ENCODE data around the gene TMEM44.

Gene TMEM44

DNA sequence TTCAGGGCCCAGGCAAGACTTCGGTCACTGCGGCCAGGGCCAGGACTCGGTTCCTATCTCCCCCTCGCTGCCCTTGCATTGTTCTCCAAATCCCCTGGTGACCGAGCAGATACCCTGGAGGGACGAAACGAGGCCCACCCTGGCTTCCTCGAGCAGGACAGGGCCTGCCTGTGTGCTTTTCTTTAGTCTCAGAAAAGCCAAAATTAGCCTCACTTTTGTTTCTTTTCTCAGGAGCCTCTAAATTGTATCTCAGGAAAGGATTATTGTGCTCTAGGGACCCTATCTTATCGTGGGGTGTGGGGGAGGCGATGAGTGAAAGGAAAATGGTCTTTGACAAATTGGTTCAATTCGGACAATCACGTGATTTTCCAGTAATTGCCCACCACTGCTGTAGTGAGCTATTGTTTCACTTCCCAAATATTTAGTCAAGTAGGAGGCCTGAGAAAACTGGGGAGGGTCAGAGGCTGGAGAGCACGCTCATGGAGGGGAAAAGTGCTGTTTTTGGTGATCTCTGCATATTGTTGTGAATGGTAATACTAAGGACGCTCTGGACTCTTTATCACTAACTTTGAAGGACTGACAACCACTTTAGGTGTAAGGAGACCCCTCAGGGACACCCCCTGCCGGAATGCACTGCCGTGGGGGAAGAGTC, 61.6 kb downstream of the TMEM44 start:
- TF ChIP-seq, protein P1, sequence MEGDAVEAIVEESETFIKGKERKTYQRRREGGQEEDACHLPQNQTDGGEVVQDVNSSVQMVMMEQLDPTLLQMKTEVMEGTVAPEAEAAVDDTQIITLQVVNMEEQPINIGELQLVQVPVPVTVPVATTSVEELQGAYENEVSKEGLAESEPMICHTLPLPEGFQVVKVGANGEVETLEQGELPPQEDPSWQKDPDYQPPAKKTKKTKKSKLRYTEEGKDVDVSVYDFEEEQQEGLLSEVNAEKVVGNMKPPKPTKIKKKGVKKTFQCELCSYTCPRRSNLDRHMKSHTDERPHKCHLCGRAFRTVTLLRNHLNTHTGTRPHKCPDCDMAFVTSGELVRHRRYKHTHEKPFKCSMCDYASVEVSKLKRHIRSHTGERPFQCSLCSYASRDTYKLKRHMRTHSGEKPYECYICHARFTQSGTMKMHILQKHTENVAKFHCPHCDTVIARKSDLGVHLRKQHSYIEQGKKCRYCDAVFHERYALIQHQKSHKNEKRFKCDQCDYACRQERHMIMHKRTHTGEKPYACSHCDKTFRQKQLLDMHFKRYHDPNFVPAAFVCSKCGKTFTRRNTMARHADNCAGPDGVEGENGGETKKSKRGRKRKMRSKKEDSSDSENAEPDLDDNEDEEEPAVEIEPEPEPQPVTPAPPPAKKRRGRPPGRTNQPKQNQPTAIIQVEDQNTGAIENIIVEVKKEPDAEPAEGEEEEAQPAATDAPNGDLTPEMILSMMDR (IDR thresholded peaks at IDR 0.05; ENCODE audit: extremely low read depth, missing control alignments): no peak
- DNase-seq (ENCODE audit: low spot score): no peak

DNA sequence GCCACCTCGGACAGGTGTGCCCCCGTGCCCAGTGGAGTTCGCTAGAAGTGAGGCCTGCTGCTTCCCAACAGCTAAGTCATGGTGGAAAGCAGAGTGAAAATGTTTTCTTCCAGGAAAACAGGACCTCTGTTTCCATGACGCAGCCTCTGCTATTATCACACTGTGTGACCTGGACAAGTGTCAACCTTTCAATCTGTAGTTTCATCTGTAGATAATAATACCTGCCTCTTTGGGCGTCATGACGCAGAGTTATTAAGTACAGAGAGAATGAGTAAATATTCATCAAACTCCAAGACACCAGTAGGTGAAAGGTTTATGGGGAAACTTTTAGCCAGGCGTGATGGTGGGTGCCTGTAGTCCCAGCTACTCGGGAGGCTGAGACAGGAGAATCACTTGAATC, 62.3 kb downstream of the TMEM44 start:
- no peak for DNase-seq (ENCODE audit: low spot score)
- TF ChIP-seq, protein P1 (IDR thresholded peaks at IDR 0.05; ENCODE audit: extremely low read depth, missing control alignments): no peak

DNA sequence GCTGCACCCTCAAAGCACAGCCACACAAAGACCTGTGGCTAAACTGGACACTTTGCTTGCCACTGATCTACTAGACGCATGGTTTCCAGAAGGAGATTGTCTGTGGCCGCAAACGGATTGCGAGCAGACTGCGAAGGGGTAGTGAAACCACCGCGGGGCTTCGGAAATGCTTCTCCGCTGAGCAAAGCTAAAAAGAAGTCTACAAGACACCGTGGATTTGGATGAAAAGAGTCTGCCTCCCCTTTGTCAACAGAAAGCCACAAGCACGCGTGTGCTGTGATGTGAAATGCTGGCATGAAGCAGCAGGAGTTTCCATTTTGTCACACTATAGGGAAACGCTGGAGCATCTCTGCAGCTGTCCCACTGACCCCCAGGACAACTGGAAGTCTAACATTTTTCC, 63.0 kb downstream of the TMEM44 start:
- no peak for DNase-seq (ENCODE audit: low spot score)
- TF ChIP-seq, protein P1 (IDR thresholded peaks at IDR 0.05; ENCODE audit: extremely low read depth, missing control alignments): no peak

DNA sequence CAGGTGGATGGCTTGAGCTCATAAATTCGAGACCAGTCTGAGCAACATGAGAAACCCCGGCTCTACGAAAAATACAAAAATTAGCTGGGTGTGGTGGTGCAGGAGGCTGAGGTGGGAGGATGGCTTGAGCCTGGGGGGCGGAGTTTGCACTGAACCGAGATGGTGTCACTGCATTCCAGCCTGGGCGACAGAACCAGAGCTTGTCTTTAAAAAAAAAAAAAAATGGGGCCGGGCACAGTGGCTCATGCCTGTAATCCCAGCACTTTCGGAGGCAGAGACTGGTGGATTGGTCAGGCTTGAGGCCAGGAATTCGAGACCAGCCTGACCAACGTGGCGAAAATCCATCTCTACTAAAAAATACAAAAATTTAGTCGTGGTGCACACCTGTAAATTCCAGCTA, 64.0 kb downstream of the TMEM44 start:
- TF ChIP-seq, protein P1 (IDR thresholded peaks at IDR 0.05; ENCODE audit: extremely low read depth, missing control alignments): no peak
- DNase-seq (ENCODE audit: low spot score): no peak

DNA sequence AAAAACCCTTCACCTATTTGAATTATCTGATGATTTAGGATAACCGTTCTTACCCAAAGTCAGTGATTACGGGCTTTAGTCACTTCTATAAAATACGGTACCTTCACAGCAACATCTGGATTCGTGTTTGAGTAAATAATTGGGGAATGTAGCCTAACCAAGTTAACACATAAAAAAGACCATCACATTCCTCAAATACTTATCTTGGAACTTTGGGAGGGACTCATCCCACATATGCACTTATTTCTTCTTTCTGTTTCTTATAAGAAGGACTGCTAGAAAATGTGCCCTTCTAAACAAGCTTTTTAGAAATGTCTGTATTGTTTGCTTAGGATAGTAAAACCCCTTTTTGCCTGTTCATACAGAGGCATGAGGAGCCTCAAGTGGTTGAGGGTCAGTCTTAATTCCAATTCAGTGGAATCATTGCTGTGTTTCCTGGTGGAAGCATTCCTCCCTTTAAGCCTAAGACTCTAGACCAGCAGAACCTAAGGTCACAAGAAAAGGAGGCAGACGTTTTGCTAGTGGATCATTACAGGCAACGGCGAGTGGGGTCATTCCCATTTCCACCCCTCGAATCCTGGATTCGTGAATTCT, 67.5 kb downstream of the TMEM44 start:
- DNase-seq (ENCODE audit: low spot score): no peak
- TF ChIP-seq, protein P1 (IDR thresholded peaks at IDR 0.05; ENCODE audit: extremely low read depth, missing control alignments): no peak

DNA sequence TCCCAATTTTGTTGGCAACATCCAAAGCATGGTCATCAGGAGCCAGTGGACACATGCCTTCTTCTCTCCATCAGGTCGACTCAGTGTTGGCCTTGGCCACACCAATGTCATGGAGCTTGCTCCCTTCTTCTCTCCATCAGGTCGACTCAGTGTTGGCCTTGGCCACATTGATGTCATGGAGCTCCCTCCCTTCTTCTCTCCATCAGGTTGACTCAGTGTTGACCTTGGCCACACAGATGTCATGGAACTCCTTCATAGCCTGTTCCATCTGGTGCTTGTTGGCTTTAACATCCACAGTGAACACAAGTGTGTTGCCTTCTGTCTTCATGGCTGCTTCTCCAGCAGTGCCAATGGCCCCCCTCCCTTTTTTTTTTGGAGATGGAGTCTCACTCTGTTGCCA, 70.2 kb downstream of the TMEM44 start:
- TF ChIP-seq, protein P1 (IDR thresholded peaks at IDR 0.05; ENCODE audit: extremely low read depth, missing control alignments): no peak

DNA sequence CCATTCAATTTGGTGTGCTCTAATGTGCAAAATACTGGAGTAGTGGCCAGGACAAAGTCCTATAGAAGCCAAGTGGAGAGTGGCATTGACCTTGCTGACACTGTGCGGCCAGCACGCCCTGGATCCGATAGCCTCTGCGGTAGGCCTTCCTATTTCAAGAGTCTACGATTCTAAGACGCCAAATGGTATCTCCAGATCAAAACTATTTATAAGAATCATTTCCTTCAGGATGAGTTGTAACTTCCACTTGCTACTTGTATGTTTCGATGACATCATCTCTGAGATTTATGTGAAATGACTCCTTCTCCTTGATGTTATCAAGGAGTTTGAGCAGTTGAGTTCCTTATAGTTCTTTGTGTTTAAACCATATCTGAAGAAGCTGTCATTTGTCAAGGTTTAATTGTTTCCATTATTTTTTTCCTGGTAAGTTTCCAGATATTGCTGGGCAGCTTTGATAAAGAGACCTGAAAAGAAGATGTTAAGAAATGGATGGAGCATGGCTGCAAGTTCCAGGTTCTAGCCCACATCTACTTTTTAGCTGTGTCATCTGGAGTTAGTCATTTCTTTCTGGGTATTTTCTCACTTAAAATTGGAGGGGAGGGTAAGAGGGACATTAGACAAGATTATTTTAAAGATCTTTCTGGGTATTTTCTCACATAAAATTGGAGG, 71.8 kb downstream of the TMEM44 start:
- TF ChIP-seq, protein P1 (IDR thresholded peaks at IDR 0.05; ENCODE audit: extremely low read depth, missing control alignments): no peak
- no peak for DNase-seq (ENCODE audit: low spot score)

More for the DNA sequence above, 70.2 kb downstream of the TMEM44 start:
- DNase-seq (ENCODE audit: low spot score): no peak

Data from GM20000 (cell line).